Subcutaneous adipose tissue (tissue), 4 donors: Measurements from ENCODE around the gene PDCD1. TPM values are rescaled to one million over a fixed set of nuclear protein-coding genes. Genes with fewer than 3 reads are reported as not detected.

ENCODE experiments used
- total RNA-seq, 4 donors: library from RNA; depleted of rRNA; stranded (reverse); fragments of >200 nt; gene quantifications; one replicate each; pipeline ENCODE4 v1.1.0, GENCODE V29; 2016
- TF ChIP-seq, protein P1 (sequence below): fragments of 450-650 bp; IDR thresholded peaks from one replicate; pipeline ENCODE4 v1.5.1; 2016; ENCODE audit warnings: low read depth, mild to moderate bottlenecking, control low read depth, antibody characterized with exemption, moderate library complexity

Gene PDCD1
- total RNA-seq, 4 donors from 2014 or later, result 0.44 to 0.57 (median 0.51) TPM; not detected in 1

DNA sequence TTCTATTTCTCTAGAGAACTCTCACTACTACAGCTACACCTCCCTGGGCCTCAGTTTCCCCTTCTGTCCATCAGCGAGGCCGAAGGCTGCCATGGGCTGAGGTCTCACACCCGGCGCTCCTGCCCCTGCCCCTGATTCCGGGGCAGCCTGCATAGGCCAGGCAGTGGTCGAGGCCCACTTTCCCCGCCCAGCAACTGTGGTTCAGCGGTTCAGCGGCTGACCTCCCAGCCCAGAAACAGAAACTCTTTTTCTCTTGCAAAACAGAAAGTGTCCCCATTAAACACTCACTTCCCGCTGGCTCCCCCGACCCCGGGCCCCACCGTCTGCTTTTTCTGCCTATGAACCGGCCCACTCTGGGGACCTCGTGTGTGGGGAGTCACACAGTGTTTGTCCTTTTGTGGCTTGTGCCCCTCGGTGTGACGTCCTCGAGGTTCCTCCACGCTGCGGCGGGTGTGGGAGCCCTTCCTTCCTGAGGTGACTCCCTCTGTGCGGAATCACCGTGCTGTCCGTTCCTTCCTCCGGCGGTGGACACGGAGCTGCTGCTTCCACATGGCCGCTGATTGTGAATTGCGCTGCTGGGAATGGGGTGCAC is 16.0 kb downstream of the PDCD1 start:
- TF ChIP-seq, protein P1, sequence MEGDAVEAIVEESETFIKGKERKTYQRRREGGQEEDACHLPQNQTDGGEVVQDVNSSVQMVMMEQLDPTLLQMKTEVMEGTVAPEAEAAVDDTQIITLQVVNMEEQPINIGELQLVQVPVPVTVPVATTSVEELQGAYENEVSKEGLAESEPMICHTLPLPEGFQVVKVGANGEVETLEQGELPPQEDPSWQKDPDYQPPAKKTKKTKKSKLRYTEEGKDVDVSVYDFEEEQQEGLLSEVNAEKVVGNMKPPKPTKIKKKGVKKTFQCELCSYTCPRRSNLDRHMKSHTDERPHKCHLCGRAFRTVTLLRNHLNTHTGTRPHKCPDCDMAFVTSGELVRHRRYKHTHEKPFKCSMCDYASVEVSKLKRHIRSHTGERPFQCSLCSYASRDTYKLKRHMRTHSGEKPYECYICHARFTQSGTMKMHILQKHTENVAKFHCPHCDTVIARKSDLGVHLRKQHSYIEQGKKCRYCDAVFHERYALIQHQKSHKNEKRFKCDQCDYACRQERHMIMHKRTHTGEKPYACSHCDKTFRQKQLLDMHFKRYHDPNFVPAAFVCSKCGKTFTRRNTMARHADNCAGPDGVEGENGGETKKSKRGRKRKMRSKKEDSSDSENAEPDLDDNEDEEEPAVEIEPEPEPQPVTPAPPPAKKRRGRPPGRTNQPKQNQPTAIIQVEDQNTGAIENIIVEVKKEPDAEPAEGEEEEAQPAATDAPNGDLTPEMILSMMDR, result no peak

DNA sequence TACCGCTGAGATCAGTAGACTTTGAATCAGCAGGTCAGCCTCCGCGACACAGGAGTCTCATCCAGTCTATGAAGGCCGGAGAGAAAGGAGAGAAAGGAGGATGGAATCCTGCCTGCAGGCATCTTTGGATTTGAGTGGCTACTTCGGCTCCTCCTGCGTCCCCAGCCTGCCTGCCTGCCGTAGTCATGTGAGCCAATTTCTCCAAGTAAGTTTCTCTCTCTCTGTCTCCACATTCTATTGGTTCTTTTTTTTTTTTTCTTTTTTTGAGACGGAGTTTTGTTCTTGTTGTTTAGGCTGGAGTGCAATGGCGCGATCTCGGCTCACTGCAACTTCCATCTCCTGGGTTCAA is 16.7 kb downstream of the PDCD1 start:
- TF ChIP-seq, protein P1, result no peak

DNA sequence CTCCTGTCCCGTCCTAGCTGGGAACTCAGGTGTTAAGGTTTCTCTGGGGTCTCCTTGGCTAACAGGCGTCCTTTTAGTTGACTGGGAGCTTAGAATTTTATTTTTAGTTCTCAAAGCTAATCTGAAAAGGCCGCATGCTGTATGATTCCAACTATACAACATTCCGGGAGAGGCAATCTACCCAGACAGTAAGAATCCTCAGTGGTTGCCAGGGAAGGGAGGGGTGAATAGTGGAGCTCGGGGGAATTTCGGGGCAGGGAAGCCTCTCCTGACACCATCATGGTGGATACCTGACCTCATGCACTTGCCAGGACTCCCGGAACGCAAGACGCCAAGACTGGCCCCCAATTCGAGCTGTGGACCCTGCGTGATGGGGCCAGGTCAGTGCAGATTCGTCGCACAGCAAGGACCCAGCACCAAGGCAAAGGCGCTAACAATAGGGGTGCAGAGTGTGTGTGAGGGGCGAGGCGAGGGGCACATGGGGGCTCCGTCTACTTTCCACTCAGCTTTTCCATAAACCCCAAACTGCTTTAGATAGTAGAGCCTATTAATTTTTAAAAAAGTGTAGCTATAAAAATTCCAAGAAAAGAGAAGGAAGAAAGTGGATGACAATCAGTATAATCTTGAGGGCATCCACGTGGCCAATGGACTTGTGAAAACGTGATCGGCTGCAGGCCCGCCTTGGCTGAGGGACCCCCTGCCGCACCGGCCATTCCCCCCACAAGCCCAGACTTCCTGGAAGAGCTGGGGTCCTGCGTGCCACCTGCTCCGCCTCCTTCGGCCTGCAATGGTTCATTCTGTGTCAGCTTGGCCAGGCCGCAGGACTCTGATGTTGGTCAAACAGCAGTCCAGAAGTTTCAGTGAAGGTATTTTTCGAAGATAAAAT is 17.3 kb downstream of the PDCD1 start:
- TF ChIP-seq, protein P1, result no peak

DNA sequence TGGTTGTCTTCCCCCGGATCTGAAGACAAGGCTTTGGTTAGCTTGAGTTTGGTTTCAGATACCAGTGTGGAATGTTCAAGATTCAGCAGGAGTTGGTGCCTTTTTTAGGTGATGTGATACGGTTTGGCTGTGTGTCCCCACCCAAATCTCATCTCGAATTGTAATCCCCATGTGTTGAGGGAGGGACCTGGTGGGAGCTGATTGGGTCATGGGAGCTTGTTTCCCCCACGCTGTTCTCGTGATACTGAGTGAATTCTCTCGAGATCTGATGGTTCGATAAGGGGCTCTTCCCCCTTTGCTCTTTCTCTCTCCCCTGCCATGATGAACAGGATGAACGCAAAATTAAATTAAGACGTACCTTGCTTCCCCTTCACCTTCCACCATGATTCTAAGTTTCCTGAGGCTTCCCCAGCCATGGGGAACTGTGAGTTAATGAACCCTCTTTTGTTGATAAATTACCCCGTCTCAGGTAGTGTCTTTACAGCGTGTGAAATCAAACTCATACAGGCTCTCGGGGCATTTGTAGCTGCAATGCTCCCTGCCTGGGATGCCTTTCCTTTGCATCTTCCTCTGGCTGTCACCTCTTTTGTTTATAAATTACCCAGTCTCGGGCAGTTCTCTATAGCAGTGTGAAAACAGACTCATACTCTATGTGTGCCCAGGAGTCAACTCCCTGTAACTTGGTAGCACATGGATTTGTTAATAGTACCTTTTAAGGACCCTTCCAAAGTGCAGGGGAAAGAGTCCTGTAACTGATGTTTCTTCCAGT is 21.3 kb downstream of the PDCD1 start:
- TF ChIP-seq, protein P1, result no peak

DNA sequence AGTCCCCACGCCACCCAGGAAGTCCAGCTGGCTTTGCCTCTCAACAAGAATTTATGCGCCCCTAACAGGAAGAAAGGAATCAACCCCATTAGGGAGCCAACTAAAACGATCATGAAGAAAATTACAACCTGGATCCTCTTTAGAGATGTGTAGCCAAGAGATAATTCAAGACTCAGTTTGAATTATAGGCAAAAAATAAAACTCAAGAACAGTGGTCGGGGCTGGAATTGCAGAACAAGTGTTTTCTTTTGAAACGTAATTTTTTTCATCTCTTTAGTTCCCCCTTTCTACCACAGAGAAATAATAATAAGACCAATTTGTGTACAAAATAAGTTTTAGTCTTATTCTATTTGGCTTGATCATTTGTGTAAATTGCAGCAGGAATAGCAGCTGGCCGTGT is 22.4 kb downstream of the PDCD1 start:
- TF ChIP-seq, protein P1, result no peak

DNA sequence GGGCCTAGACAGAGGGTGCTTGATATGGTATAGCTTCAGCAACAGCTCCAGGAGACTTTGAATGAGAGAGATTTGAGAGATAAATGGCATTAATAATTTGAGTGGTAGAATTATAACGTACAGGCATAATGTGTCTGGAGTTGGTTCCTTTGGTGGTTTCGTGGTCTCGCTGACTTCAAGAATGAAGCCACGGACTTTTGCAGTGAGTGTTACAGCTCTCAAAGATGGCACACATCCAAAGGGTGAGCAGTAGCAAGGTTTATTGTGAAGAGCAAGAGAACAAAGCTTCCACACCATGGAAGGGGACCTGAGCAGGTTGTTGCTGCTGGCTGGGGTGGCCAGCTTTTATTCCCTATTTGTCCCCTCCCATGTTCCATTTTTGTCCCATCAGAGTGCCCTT is 23.1 kb downstream of the PDCD1 start:
- TF ChIP-seq, protein P1, result no peak
